Tibial nerve (tissue), 4 donors: ENCODE measurements around the gene TSPAN5. TPM values are rescaled to one million over a fixed set of nuclear protein-coding genes. Genes with fewer than 3 reads are reported as not detected.

Experiments
- DNase-seq, 2 donors: peaks; one replicate each; pipeline ENCODE4 v3.0.0-alpha.2; 2019; ENCODE audit warnings: low spot score in 2 of 2
- H3K27ac ChIP-seq, 4 donors: fragments of 200-600 bp; sonication (generic) in 3 of 4; one replicate each; pipeline ENCODE4 v1.5.1; 2017 to 2019; ENCODE audit warnings: mild to moderate bottlenecking in 1 of 4
- H3K27me3 ChIP-seq, 2 donors: fragments of 200-600 bp; sonication (generic) in 1 of 2; one replicate each; pipeline versions ENCODE4 v1.5.1 to v1.6.0; 2017 to 2019
- H3K36me3 ChIP-seq, 3 donors: fragments of 200-600 bp; sonication (generic); one replicate each; pipeline ENCODE4 v1.5.1; 2018 to 2019
- H3K4me1 ChIP-seq, 4 donors: fragments of 200-600 bp; sonication (generic) in 3 of 4; one replicate each; pipeline ENCODE4 v1.5.1; 2017 to 2019
- H3K4me3 ChIP-seq, 4 donors: fragments of 200-600 bp; sonication (generic) in 3 of 4; one replicate each; pipeline ENCODE4 v1.5.1; 2017 to 2019; ENCODE audit warnings: mild to moderate bottlenecking in 1 of 4, moderate library complexity in 1 of 4
- H3K9me3 ChIP-seq, 4 donors: fragments of 200-600 bp; sonication (generic) in 3 of 4; one replicate each; pipeline ENCODE4 v1.5.1; 2017 to 2019
- EP300 ChIP-seq, 2 donors: sonication (generic); formaldehyde crosslinking; IDR thresholded peaks; one replicate each; pipeline ENCODE4 v1.6.1; 2017; ENCODE audit warnings: antibody characterized with exemption in 2 of 2, mild to moderate bottlenecking in 1 of 2
- POLR2A ChIP-seq, 2 donors: fragments of 450-650 bp; IDR thresholded peaks; one replicate each; pipeline ENCODE4 v1.6.1; 2017; ENCODE audit warnings: antibody characterized with exemption in 2 of 2, mild to moderate bottlenecking in 2 of 2, moderate library complexity in 2 of 2
- WGBS, 2 donors: methylation state at CpG; one replicate each; pipeline ENCODE4 v1.1.5; 2018; 5-methylcytosine and 5-hydroxymethylcytosine counted together
- total RNA-seq, 4 donors: library from RNA; depleted of rRNA; stranded (reverse); fragments of >200 nt; gene quantifications; one replicate each; pipeline ENCODE4 v1.1.0, GENCODE V29; 2016
- TF ChIP-seq, protein P1 (sequence below), 5 experiments: fragments of 200-600 bp in 3 of 5; fragments of 450-650 bp in 2 of 5; sonication (generic) in 3 of 5; IDR thresholded peaks; one replicate each; pipeline ENCODE4 v1.5.1; 2016 to 2019; ENCODE audit warnings: antibody characterized with exemption in 5 of 5, mild to moderate bottlenecking in 3 of 5, moderate library complexity in 2 of 5

The TSPAN5 gene
- total RNA-seq, 4 donors from 2014 or later = 15.3 to 30.8 (median 25.6) TPM

DNA sequence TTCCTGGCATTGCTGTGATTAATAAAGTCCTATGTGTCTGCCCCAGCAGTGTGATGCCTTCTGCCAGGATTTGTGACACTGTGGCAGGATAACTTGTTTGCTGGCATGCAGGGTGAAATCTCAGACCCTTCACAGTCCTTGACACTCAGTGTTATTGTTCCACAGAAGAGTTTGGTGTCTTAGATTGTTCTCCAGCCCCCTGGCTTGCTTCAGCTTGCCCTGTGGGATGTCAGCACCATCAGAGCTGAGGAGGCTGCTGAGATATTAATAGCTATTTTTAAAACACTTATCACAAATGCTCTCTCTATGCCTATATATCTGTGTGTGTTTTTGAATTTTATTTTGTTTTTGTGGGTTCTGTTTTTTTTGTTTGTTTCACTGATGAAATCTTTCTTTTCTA lies 136.9 kb downstream of the TSPAN5 start:
- TF ChIP-seq, protein P1, sequence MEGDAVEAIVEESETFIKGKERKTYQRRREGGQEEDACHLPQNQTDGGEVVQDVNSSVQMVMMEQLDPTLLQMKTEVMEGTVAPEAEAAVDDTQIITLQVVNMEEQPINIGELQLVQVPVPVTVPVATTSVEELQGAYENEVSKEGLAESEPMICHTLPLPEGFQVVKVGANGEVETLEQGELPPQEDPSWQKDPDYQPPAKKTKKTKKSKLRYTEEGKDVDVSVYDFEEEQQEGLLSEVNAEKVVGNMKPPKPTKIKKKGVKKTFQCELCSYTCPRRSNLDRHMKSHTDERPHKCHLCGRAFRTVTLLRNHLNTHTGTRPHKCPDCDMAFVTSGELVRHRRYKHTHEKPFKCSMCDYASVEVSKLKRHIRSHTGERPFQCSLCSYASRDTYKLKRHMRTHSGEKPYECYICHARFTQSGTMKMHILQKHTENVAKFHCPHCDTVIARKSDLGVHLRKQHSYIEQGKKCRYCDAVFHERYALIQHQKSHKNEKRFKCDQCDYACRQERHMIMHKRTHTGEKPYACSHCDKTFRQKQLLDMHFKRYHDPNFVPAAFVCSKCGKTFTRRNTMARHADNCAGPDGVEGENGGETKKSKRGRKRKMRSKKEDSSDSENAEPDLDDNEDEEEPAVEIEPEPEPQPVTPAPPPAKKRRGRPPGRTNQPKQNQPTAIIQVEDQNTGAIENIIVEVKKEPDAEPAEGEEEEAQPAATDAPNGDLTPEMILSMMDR (IDR thresholded peaks at IDR 0.05) = no peak
- no peak for TF ChIP-seq EP300 (IDR thresholded peaks at IDR 0.05)
- Histone ChIP-seq H3K4me3 (no peak overlapping the region), H3K4me1 (peaks cover 0 to 21% (median 6%) of the 10 kb centered on the region in 4 donors), H3K27ac (no peak overlapping the region), H3K27me3 (no peaks in the 10 kb centered on the region), H3K36me3 (no peaks in the 10 kb centered on the region), H3K9me3 (peaks cover 0 to 3% (median 0%) of the 10 kb centered on the region in 4 donors)
- no peak for DNase-seq

DNA sequence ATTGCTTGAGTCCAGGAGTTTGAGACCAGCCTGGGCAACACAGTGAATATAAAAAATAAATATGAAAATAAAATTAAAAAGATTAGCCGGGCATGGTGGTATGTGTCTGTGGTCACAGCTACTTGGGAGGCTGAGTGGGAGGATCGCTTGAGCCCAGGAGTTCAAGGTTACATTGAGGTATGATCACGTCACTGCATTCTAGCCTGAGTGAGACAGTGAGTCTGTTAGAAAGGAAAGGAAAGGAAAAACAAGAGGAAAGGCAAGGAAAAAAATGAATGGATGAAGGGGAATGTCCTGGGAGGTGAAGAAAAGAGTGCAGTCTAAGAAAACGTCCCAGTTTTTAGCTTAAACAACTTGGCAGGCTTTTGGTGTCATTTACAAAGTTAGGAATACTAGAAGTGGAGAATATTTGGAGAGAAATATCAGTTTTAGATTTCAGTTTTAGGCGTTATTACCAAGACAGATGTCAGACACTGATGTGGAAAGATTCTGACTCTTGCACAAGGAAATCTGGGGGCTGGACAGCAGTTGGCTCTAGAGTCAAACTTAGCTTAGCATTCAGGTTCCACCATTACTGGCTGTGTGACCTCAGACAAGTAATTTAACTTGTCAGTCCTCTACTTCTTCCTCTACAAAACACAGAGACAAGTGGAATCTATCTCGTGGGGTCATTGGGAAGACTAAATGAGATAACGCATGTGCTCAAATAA lies 139.0 kb downstream of the TSPAN5 start:
- no peak for TF ChIP-seq EP300 (IDR thresholded peaks at IDR 0.05)
- no peaks in the 10 kb centered on the region for H3K27me3 ChIP-seq
- WGBS, 2 donors = 78 to 79% methylated on average over 7 of the region's 7 CpGs
- DNase-seq = no peak
- no peak overlapping the region for H3K27ac ChIP-seq
- H3K4me3 ChIP-seq = no peak overlapping the region
- peaks cover 0 to 19% (median 6%) of the 10 kb centered on the region in 4 donors for H3K4me1 ChIP-seq
- H3K36me3 ChIP-seq = no peaks in the 10 kb centered on the region
- H3K9me3 ChIP-seq = peaks cover 0 to 3% (median 0%) of the 10 kb centered on the region in 4 donors

DNA sequence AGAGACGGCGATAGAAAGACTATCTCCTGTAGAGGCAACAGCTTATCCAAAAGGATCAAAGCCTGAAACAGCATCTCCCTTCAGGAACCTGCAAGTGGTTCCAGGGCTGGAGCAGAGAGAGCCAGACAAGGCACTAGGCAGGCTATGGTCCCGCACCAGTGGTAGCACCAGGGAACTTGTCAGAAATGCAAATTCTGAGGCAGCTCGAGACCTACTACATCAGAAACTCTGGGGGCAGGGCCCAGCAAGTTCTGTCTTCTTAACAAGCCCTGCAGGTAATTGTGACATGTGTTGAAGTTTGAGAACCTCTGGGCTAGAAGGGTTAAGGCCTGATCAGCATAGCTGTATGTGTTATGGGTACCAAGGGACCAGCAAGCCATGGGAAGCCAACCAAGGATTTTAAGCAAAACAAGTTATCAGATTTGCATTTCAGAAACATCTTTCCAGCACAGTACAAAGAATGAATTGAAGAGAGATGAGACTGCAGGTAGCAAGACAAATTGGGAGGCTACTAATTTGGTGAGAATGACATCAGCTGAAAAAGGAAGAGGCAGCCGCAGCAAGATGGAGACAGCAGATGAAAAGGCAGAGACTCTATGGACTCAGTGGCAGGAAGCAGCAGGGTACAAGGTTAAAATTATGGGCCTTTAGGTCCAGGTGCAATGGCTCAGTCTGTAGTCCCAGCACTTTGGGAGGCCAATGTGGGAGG lies 139.7 kb downstream of the TSPAN5 start:
- no peak for DNase-seq
- TF ChIP-seq POLR2A (IDR thresholded peaks at IDR 0.05) = no peak
- TF ChIP-seq, protein P1 (IDR thresholded peaks at IDR 0.05) = no peak
- no peak for TF ChIP-seq EP300 (IDR thresholded peaks at IDR 0.05)
- WGBS, 2 donors = 75 to 83% methylated on average over 5 of the region's 5 CpGs
- Histone ChIP-seq H3K27ac (no peak overlapping the region), H3K9me3 (peaks cover 0 to 3% (median 0%) of the 10 kb centered on the region in 4 donors), H3K27me3 (no peaks in the 10 kb centered on the region), H3K4me3 (no peak overlapping the region), H3K4me1 (peaks cover 0 to 13% (median 5%) of the 10 kb centered on the region in 4 donors), H3K36me3 (no peaks in the 10 kb centered on the region)

DNA sequence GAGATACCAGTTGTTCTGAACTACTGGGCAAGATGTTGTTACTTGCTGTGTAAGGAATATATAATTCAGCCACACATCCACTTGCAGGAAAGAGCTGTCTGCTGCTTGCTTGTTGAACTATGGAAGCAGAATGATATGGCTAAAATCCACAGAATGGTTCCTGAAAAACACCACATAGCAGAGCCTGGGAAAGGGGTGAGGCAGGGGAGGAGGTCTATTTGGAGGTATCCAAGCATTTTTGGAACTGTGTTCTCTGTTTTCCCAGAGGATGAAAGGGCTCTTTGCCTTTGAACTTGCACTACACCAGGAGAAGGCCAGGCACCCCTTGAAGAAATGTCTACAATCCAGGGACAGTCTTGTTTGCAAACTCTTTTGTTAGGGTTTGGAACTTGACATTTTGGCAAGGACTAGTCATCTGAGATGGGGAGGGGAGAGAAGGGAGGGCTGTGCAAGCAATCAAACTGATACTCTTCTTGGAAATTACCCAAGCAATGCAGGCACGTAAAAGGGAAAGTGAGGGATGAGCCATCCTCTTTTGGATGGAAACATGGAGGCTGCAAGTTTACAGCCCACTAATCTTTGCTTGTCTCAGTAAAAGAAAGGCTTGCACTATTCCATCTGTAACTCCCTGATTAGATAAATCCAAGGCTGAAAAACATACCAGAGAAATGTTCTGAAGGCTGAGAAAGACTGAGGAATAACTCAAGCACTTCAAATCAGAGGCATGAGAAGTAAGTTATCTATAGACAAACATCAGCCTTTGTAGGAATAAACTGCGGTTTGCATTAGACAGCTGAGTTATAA lies 141.0 kb downstream of the TSPAN5 start:
- TF ChIP-seq POLR2A (IDR thresholded peaks at IDR 0.05) = no peak
- no peak for DNase-seq
- no peak overlapping the region for H3K27ac ChIP-seq
- H3K4me1 ChIP-seq = peaks cover 0 to under 1% (median 0%) of the 10 kb centered on the region in 4 donors
- peaks cover 0 to 3% (median 0%) of the 10 kb centered on the region in 4 donors for H3K9me3 ChIP-seq
- H3K4me3 ChIP-seq = no peak overlapping the region
- no peaks in the 10 kb centered on the region for H3K36me3 ChIP-seq
- WGBS, 2 donors = 51 to 55% methylated on average over 2 of the region's 2 CpGs
- H3K27me3 ChIP-seq = no peaks in the 10 kb centered on the region

DNA sequence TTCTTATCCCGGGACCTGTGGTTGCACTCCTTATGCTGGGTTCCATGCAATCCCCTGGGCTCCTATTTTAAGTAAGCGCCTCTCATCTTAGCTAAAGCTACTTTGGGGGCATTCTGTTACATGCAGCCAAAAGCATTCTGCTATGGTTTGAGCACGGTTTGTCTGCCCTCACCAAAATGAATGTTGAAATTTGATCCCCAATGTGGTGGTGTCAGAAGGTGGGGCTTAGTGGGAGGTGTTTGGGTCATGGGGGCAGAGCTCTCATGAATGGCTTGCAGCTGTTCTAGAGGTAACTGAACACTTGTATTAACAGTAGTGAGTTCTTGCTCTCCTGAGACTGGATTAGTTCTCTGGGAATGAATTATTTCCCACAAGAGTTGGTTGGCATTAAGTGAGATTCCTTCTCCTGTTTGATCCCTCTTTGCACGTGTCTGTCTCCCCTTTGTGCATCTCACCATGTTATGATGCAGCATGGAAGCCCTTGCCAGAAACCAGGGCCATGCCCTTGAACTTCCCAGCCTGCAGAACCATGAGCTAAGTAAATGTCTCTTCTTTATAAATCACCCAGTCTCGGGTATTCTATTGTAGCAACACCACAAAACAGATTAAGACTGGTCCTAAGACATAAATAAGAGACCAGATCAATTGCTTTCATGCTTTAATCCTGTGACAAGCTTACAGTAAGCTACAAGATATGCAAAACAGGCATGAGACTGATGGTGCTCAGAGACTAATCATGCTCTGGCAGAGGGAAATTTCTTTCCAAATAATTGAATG lies 141.8 kb downstream of the TSPAN5 start:
- no peak overlapping the region for H3K27ac ChIP-seq

More for the DNA sequence above, 141.8 kb downstream of the TSPAN5 start:
- H3K36me3 ChIP-seq = no peaks in the 10 kb centered on the region
- no peaks in the 10 kb centered on the region for H3K27me3 ChIP-seq
- 69 to 91% methylated on average over 5 of the region's 5 CpGs for WGBS, 2 donors
- no peak for DNase-seq
- TF ChIP-seq, protein P1 (IDR thresholded peaks at IDR 0.05) = no peak
- TF ChIP-seq POLR2A (IDR thresholded peaks at IDR 0.05) (no peak), EP300 (IDR thresholded peaks at IDR 0.05) (no peak)
- H3K4me3 ChIP-seq = no peak overlapping the region
- H3K4me1 ChIP-seq = no peaks in the 10 kb centered on the region
- H3K9me3 ChIP-seq = peaks cover 0 to 3% (median 0%) of the 10 kb centered on the region in 4 donors
